HG03558 (cell line): ENCODE measurements around the gene ZNF653.
"Not testable (repeated sequence)": the region's sequence is repeated elsewhere in the genome, so short reads cannot be mapped to it uniquely, and the experiment has no call there.

Experiments
- ATAC-seq: cut with Tn5 transposase; IDR thresholded peaks from one replicate; pipeline ENCODE4 v1.9.1; 2021; ENCODE audit warnings: moderate number of reproducible peaks; ENCODE audit not compliant: unreplicated experiment; ENCODE audit errors: extremely low read depth

Gene ZNF653

DNA sequence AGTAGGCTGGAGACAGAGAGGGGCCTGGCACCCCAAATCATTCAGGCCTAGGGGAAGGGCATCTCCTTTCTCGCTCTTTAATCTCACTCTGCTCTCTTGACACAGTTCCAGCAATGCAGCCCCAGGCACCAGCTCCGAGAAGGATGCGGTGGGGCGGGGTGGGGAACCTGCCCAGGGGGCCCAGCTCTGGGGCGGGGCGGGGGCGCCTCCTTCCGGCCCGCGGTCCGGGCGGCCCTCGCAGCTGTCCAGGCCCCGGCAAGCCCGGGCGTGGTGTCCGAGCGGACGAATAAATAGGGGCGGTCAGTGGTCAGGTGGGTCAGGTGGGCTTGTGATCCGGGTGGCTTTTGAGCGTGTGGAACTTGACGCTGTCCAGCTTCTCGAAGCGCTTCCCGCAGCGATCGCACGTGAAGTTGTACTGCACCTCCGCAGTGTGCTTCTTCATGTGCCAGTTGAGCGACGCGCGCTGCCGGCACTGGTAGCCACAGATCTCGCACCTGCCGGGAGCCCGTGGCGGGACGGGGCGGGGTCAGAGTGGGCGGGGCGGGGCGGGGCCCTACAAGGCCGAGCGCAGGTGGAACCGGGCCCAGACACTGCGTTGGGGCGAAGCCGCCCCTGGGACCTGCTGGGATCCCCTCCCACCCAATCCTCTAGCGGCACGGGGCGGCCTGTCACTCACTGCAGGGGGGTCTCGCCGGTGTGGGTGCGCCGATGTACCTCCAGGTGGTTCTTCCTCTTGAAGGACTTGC is 22.1 kb downstream of the ZNF653 start:
- no peak for ATAC-seq

DNA sequence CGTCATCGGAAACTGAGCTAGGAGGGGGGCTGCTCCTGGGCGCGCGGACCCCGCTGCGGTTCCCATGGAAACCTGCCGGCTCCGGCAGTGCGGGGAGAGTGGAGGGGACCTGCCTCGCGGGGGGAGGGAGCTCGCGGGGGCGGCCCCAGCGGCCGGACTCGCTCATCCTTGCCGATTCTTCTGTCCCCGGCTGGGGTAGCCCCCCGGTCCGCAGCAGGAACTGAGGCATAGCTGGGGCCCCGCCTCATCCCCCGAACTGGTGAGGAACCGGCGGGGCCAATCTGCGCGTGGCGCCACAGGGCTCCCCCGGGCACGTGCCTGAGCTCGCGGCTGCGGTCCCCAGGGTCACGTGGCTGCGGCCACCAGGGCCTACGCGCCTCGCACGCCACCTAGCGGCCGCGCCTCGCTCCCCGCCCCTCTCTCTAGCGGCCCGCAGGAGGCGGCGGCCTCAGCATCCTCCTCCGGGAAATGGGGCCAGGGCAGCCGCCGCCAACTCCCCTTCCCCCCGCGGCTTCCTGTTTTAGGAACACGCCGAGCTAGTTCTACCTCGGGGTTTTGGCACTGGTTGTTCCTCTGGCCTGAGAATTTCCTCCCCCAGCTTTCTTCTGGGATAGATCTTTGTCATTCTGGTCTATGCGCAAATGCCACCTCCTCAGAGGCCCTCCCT is 23.1 kb downstream of the ZNF653 start:
- ATAC-seq, result no peak

DNA sequence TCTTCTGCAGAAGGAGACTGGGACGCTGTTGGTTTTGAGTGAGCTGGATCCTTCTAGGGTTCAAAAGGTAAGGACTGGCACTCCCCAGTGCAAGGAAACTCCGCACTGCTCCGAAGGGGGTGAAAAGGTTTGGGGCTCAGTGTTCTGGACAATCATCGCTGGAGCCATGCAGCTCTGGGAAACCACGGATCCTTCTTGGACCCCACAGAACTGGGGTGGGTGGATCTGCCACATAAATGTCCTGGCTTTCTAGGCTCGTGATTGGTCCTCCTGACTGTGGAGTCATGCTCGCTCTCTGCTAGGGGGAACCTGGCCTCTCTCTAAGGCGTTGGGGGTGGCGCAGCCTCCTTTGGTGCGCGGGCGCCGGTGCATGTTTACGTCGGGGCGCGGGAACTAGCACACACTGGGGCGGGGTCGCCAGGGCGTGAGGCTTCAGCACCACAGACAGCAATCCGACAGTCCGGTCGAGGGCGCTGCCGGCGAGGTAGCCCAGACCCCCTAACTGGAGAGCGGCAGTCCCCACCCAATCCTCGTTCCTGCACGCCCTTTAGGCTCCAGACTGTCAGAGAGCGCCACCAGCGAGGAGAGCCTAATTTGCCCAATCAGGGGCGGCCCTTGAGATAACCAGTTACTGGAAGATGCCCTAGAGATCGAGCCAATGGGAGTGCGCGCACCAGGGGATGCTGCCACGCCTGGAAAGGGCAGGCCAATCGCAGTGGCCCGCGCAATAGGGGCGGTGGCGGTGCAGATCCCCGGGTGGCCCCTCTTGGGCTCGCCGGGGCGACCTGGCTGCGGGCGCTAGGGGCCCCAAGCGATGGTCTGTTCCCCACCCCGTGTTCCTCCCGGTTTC is 23.9 kb downstream of the ZNF653 start:
- peak; percentile 51 for ATAC-seq

DNA sequence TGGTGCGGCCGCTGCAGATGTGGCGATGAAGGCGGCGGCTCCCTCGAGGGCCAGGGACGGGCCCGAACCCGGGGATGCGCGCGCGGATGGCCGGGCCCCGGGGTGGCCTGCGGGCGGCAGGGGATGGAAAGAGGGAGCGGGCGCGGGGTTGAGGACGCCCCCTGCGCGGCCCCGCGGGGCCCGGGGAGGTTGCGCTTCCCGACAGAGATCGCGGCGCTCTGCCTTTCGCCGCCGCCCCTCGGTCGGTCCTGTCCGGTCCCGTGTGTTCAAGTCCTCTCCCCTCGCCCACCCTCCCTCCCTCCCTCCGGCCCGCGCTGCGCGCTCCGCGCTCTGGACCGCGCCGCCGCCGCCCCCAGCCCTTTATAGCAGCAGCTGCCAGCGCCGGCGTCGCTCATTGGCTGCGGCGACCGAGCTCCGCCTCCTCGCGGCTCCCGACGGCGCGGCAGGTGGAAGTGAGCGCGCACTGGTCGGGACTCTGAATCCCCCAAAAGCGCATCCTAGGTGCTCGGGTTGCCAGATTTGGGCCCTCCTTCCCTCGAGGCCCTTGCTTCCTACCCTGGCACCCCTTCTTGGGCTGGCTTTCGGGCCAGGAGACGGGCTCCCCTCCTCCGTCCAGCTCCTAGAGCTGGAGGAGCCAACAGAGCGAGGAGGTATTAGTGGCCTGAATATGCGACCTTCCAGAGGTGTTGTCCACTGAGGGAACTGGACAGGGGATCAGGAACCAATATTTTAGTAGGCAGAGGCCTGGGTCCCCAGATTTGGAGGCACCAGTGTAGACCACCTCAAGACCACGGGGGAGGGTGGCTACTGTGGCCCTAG is 24.7 kb downstream of the ZNF653 start, which contains the start of gene ELAVL3:
ELAVL3 (minus strand) TSS at position 332 of the 819 bp plus-strand sequence. CDS start 438 bp downstream, outside the sequence.
- no peak for ATAC-seq

- no peak for ATAC-seq
Observed at GRCh38 chr19:11479898-11480714, 25.5 kb downstream of the ZNF653 start.

- no peak for ATAC-seq
Observed at GRCh38 chr19:11479090-11479897, 26.3 kb downstream of the ZNF653 start.

DNA sequence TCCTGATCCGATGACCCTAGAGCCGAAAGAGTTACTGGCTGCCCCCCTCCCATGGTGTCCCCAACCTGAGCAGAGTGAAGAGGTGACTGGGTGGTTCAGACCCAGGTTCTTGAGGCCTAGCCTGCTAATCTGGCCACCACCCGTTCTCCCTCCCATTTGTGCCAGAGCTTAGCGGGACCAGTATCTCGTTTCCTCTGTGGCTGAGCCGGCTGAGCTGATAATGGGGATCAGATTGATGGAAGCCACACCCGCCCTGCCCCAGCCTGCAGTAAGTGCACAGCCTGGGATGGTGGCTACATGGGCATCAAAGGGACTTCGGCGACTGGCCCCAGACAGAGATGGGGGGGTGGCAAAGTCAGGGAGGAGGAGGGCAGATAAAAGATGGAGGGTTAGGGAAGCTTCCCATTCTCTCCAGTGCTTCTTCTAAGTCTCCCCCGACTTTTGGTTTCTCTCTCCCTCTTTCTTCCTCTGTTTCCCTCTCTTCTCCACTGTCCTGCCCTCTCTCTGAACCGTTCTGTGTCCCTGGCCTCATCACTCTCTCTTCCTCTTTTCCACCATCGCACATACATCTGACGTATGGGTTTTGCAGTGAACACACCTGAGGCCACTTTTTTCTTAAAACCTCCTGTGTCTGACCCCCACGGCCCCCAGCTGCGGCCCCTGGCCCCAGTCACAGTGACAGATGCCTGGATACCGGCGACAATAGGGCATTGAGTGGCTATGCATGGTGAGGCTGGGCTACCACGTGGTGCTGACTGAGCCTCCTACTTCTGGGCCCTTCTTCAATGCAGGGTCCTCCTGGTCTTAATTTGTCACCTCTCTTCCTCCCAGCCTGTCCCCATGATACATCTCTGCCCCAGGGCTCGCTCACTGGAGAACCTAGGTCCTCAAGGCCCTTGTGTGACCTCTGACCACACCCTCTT is 27.2 kb downstream of the ZNF653 start:
- ATAC-seq, result no peak

- ATAC-seq, result no peak
Observed at GRCh38 chr19:11475861-11476260, 29.8 kb downstream of the ZNF653 start.

DNA sequence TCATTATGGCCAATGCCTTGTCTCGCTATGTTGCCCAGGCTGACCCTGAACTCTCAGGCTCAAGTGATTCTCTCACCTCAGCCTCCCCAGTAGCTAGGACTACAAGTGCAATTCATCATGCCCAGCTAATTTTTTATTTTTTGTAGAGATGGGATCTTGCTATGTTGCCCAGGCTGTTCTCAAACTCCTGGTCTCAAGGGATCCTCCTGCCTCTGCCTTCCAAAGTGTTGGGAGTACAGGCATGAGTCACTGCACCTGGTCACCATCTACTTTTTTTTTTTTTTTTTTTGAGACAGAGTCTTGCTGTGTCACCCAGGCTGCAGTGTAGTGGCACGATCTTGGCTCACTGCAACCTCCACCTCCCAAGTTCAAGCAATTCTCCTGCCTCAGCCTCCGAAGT is 30.3 kb downstream of the ZNF653 start:
- not testable (repeated sequence) for ATAC-seq

GRCh38 chr19:11473725-11474124 is 31.9 kb downstream of the ZNF653 start:
- ATAC-seq, result no peak

GRCh38 chr19:11468266-11468845 is 37.3 kb downstream of the ZNF653 start:
- not testable (repeated sequence) for ATAC-seq

DNA sequence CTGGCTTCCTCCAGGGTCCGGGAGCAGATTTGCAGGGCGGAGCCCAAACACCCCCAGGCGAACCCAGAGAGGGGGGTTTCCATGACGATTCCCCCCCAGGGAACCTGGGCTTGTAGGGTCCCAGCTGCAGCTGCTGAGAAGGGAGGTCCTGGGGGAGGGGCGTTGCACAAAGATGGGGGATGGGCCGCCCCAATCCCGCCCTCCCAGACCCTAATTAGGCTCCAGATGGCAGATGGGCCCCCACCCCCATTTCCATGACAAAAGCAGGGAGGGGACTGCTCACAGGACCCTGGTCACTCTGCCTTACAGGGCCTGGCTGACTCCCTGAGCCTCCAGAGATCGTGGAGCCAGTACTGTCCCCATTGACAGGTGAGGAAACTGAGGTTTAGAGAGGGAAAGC is 40.0 kb downstream of the ZNF653 start:
- no peak for ATAC-seq

- ATAC-seq, result no peak
Observed at GRCh38 chr19:11464333-11465265, 41.0 kb downstream of the ZNF653 start.

GRCh38 chr19:11463391-11463790 is 42.2 kb downstream of the ZNF653 start:
- no peak for ATAC-seq

DNA sequence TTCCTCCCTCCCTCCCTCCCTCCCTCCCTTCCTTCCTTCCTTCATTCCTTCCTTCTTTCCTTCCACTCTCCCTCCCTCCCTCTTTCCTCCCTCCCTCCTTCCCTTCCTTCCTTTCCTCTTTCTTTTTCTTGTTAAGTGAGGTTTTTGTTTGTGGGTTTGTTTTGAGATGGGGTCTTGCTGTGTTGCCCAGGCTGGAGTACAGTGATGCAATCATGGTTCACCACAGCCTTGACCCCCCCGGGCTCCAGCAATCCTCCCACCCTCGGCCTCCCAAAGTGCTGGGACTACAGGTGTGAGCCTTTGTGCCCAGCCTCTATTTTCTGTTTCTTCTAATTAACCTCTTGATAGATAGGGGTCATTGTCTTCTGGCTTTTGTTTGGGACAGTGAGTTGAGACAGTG is 44.2 kb downstream of the ZNF653 start:
- no peak for ATAC-seq

DNA sequence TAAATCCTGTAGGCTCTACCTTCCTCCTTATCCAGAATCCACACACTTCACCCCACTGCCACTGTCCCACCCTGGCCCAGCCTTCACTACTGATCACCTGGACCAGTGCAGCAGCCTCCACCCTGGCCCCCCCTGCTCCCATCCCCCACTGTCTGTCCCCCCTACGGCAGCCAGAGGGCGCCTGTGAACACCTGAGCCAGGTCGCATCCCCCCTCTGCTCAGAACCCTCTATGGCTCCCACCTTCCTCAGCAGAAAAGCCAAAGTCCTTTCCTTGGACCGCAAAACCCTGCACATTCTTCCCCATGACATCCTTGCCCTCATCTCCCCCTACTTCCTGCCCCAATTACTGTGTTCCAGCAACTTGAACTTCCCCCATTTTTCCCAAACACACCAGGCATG is 45.4 kb downstream of the ZNF653 start:
- ATAC-seq, result no peak
